ENCODE data around the gene PLCB3. TPM values are rescaled to one million over a fixed set of nuclear protein-coding genes. Genes with fewer than 3 reads are reported as not detected.
A peak's percentile ranks its signal among the peaks of the same experiment; 100 is the strongest.

PLCB3 gene
- total RNA-seq, 2 donors from 2014 or later, result 86.9 to 108 TPM

GRCh38 chr11:64316672-64317324, 65.5 kb downstream of the PLCB3 start:
- no peaks in the 10 kb centered on the region for H3K9me3 ChIP-seq
- intact Hi-C loops (cut with DNase I), result loop anchor here (5.0 kb wide), 1 partner anchor 41 kb away; the partner anchor contains the start of gene RPS6KA4
- H3K9ac ChIP-seq (ENCODE audit: low read depth in 2 of 2, low read length in 2 of 2), result peak overlapping the region; percentile 82 to 97
- peaks cover 14% of the 10 kb centered on the region for H3K4me1 ChIP-seq
- H3K36me3 ChIP-seq, result no peaks in the 10 kb centered on the region
- H3K27me3 ChIP-seq, result no peaks in the 10 kb centered on the region
- TF ChIP-seq, protein P1, sequence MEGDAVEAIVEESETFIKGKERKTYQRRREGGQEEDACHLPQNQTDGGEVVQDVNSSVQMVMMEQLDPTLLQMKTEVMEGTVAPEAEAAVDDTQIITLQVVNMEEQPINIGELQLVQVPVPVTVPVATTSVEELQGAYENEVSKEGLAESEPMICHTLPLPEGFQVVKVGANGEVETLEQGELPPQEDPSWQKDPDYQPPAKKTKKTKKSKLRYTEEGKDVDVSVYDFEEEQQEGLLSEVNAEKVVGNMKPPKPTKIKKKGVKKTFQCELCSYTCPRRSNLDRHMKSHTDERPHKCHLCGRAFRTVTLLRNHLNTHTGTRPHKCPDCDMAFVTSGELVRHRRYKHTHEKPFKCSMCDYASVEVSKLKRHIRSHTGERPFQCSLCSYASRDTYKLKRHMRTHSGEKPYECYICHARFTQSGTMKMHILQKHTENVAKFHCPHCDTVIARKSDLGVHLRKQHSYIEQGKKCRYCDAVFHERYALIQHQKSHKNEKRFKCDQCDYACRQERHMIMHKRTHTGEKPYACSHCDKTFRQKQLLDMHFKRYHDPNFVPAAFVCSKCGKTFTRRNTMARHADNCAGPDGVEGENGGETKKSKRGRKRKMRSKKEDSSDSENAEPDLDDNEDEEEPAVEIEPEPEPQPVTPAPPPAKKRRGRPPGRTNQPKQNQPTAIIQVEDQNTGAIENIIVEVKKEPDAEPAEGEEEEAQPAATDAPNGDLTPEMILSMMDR (IDR thresholded peaks at IDR 0.05), result no peak
- peak overlapping the region; percentile 76 for H3K4me3 ChIP-seq
- DNase-seq, result peak; percentile 77
- peak overlapping the region; percentile 99 for H3K27ac ChIP-seq

DNA sequence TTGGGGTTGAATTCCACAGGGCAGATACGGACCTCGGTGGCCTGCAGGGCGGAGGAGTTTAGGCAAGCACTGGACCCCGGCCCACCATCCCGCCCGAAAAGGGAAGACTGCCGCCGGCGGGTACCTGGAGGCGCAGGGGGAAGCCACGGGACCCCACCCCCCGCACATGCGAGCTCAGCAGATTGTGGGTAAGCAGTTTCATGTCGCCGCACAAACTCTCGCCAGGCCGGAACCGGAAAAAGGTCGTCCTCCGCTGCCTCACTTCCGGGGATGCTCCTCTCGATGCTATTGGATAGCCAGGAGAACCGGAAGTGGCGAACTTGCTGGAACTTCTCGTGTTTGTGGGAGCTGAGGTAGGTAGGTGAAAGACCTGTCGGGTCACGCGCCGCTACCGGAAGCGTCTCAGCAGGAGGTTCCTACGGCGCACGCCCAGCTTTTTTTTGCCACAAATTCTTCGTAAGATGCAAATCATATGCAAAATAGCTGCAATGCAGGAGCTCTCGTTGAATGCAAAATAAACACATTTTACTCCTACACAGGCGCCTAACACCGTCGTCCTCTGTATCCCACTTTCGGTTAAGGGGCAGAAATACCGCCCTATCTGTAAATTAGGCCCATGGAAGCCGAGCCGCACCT, 66.1 kb downstream of the PLCB3 start, which contains the start of gene TRMT112:
TSS of gene TRMT112 (minus strand) at position 235 of the 636 bp plus-strand sequence. CDS start at position 202, 33 bp downstream.
- peak within 1 kb of the TSS; percentile 76 for H3K4me3 ChIP-seq
- no peaks in the 10 kb centered on the region for H3K9me3 ChIP-seq
- intact Hi-C loops (cut with DNase I), result loop anchor here (5.0 kb wide), 1 partner anchor 40 kb away; the partner anchor contains the start of gene RPS6KA4
- H3K36me3 ChIP-seq, result no peaks in the 10 kb centered on the region
- H3K27me3 ChIP-seq, result no peaks in the 10 kb centered on the region
- peak within 1 kb of the TSS; percentile 99 for H3K27ac ChIP-seq
- H3K9ac ChIP-seq (ENCODE audit: low read depth in 2 of 2, low read length in 2 of 2), result peak within 1 kb of the TSS; percentile 87 to 97
- TF ChIP-seq, protein P1 (IDR thresholded peaks at IDR 0.05), result no peak
- peak; percentile 98 for DNase-seq
- peaks cover 20% of the 10 kb centered on the region for H3K4me1 ChIP-seq

DNA sequence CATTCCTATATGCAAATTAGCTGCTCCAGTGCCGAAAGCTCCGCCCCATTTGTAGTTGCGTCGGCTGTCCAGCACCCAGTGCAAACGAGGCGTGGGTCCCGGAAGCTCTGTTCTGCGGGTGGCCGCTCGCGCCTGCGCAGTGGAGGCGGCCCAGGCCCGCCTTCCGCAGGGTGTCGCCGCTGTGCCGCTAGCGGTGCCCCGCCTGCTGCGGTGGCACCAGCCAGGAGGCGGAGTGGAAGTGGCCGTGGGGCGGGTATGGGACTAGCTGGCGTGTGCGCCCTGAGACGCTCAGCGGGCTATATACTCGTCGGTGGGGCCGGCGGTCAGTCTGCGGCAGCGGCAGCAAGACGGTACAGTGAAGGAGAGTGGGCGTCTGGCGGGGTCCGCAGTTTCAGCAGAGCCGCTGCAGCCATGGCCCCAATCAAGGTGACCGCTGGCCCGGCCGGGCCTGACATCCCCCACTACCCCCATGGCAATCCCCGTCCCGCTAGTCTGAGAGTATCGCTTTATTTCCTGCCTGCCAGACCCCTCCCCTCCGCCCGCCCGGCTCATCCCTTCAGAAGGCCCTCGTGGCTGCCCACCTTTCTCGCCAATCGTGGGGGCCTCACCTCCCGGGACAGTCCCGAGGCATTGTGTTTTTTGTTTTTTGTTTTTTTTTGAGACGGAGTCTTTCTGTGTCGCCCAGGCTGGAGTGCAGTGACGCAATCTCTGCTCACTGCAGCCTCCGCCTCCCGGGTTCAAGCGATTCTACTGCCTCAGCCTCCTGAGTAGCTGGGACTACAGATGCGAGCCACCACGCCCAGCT, 66.8 kb downstream of the PLCB3 start, which contains the start of gene PRDX5:
TSS of gene PRDX5 (plus strand) at position 161 of the 805 bp plus-strand sequence. CDS start at position 256, 95 bp downstream.
- intact Hi-C loops (cut with DNase I), result loop anchor here (5.0 kb wide), 1 partner anchor 39 kb away; the partner anchor contains the start of gene RPS6KA4
- Histone ChIP-seq H3K9ac (ENCODE audit: low read depth in 2 of 2, low read length in 2 of 2) (peak within 1 kb of the TSS; percentile 87 to 97), H3K4me1 (peaks cover 22% of the 10 kb centered on the region), H3K4me3 (peak within 1 kb of the TSS; percentile 76), H3K27me3 (no peaks in the 10 kb centered on the region), H3K36me3 (no peaks in the 10 kb centered on the region), H3K27ac (peak within 1 kb of the TSS; percentile 99), H3K9me3 (no peaks in the 10 kb centered on the region)
- TF ChIP-seq, protein P1 (IDR thresholded peaks at IDR 0.05), result peak; percentile 24
- DNase-seq, result peak; percentile 96

Other genes with a start within 250 kb of the PLCB3 start
- gene FLRT1, start 215.6 kb upstream of the PLCB3 start, total RNA-seq, result under 1 TPM; 0.20 to 0.96 TPM
- gene MACROD1, start 85.4 kb upstream of the PLCB3 start, total RNA-seq, result 10 to 100 TPM; 18.6 to 22.9 TPM
- gene STIP1, start 65.4 kb upstream of the PLCB3 start, total RNA-seq, result 100 to 1,000 TPM in 1 of 2 donors, 10 to 100 TPM in 1; 95.5 to 232 TPM
- 10 to 100 TPM; 10.9 to 16.6 TPM for gene FERMT3, start 44.8 kb upstream of the PLCB3 start, total RNA-seq
- gene TRPT1, start 25.3 kb upstream of the PLCB3 start, total RNA-seq, result 10 to 100 TPM; 52.3 to 63.6 TPM
- 100 to 1,000 TPM; 110 to 168 TPM for gene NUDT22, start 25.3 kb upstream of the PLCB3 start, total RNA-seq
- gene DNAJC4, start 21.0 kb upstream of the PLCB3 start, total RNA-seq, result 10 to 100 TPM; 39.9 to 50.3 TPM
- 10 to 100 TPM; 25.9 to 59.5 TPM for gene VEGFB, start 16.9 kb upstream of the PLCB3 start, total RNA-seq
- gene FKBP2, start 10.4 kb upstream of the PLCB3 start, total RNA-seq, result 100 to 1,000 TPM in 1 of 2 donors, 10 to 100 TPM in 1; 71.7 to 104 TPM
- 100 to 1,000 TPM; 113 to 234 TPM for gene PPP1R14B, start 4.6 kb upstream of the PLCB3 start, total RNA-seq
- gene BAD, start 33.1 kb downstream of the PLCB3 start, total RNA-seq, result 10 to 100 TPM; 86.0 to 89.6 TPM
- 10 to 100 TPM; 36.0 to 58.8 TPM for gene GPR137, start 34.3 kb downstream of the PLCB3 start, total RNA-seq
- gene KCNK4, start 39.8 kb downstream of the PLCB3 start, total RNA-seq, result not detected
- under 1 TPM in 1 of 2 donors, not detected in 1; 0.56 TPM for gene CATSPERZ, start 48.8 kb downstream of the PLCB3 start, total RNA-seq
- gene ESRRA, start 54.0 kb downstream of the PLCB3 start, total RNA-seq, result 100 to 1,000 TPM; 150 to 187 TPM
- 100 to 1,000 TPM in 1 of 2 donors, 10 to 100 TPM in 1; 75.9 to 184 TPM for gene TRMT112, start 66.0 kb downstream of the PLCB3 start, total RNA-seq
- gene PRDX5, start 66.6 kb downstream of the PLCB3 start, total RNA-seq, result 100 to 1,000 TPM; 301 to 425 TPM
- 10 to 100 TPM; 15.0 to 52.2 TPM for gene CCDC88B, start 88.7 kb downstream of the PLCB3 start, total RNA-seq
- 10 to 100 TPM; 28.9 to 59.1 TPM for gene RPS6KA4, start 107.6 kb downstream of the PLCB3 start, total RNA-seq